NOMO-1 treated with DMSO at 0.1 percent for 48 hours (cell line): ENCODE data around the gene LRRC55.

Experiments used
- DNase-seq: peaks from one replicate; lab custom pipeline; 2025; ENCODE audit not compliant: unreplicated experiment; lab: John Stamatoyannopoulos, UW

The LRRC55 gene, protein sequence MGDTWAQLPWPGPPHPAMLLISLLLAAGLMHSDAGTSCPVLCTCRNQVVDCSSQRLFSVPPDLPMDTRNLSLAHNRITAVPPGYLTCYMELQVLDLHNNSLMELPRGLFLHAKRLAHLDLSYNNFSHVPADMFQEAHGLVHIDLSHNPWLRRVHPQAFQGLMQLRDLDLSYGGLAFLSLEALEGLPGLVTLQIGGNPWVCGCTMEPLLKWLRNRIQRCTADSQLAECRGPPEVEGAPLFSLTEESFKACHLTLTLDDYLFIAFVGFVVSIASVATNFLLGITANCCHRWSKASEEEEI

DNA sequence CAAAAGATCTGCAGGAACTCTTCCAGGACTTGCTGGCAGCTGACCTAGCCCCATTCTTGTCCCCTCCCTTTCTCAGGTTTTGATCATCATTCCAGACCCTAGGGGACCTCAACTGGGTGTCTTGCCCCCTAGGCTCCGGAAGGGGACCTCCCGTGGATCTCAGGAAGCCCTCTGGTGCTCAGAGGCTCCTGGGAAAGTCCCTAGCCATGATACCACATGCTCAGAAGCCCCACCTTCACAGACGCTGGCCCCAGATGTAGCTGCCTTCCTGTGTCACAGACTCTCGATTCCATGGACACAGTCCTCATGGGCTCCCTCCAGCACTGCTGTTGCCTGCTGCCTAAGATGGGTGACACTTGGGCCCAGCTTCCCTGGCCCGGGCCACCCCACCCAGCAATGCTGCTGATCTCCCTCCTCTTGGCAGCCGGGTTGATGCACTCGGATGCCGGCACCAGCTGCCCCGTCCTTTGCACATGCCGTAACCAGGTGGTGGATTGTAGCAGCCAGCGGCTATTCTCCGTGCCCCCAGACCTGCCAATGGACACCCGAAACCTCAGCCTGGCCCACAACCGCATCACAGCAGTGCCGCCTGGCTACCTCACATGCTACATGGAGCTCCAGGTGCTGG, at the start of gene LRRC55:
Gene LRRC55 (plus strand): TSS at position 276 of the 628 bp plus-strand sequence. CDS start 70 bp downstream, at position 346.
- DNase-seq, result no peak

DNA sequence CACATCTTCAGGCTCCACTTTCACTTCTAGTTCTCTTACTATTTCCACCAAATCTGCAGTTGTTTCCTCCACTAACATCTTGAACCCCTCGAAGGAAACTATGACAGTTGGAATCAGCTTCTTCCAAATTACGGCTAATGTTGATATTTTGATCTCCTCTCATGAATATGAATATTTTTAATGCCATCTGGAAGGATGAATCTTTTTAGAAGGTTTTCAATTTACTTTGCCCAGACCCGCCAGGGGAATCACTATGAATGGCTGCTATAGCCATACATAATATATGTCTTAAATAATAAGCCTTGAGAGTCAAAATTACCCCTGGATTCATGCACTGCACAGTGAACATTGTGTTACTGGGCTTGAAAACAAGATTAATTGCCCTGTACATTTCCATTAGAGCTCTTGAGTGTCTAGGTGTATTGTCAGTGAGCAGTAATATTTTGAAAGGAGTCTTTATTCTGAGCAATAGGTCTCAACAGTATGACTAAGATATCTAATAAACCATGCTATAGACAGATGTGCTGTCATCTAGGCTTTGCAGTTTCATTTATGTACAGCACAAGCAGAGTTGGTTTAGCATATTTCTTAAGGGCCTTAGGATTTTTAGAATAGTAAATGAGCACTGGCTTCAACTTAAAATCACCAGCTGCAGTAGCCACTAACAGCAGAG, 48.3 kb upstream of the LRRC55 start:
- no peak for DNase-seq

DNA sequence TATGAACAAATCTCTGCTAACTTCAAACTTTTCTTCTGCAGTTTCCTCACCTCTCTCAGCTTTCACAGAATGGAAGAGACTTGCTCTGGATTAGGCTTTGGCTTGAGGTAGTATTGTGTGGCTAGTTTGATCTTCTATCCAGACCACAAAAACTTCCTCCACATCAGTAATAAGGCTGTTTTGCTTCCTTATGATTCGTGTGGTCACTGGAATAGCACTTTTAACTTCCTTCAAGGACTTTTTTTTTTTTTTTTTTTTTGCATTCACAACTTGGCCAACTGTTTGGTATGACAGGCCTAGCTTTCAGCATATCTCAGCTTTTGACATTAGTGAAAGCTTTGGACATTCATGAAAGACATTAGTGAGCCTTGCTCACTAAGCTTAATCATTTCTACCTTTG, 47.5 kb upstream of the LRRC55 start:
- DNase-seq, result no peak

DNA sequence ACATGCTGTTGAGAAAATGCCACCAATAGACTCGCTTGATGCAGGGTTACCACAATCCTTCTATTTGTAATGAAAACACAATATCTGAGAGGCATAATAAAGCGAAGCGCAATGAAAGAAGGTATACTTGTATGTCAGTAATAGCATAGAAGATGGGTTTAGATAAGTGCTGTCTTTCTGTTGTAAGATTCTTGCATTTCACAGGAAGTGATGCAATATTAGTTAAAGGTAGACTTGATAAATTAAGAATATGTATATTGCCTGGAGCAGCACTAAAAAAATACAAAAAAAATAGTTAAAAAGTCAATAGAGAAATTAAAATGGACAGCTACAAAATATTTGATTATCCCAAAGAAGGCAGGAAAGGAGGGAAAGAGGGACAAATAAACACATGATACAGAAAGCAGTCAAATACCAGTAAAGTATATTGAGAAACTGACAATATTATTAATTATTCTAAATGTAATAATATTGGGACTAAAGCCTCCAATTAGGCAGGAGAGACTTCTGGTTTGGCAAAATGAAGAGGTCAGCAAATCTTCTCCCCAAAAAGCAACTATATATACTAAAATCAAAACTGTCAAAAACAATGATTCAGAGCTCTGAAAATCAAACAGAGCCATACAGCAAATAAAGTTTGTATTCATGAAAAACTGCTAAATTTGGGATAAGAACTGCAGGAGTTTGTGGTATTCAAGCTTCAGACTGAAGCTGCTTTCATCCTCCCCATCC, 46.6 kb upstream of the LRRC55 start:
- no peak for DNase-seq

DNA sequence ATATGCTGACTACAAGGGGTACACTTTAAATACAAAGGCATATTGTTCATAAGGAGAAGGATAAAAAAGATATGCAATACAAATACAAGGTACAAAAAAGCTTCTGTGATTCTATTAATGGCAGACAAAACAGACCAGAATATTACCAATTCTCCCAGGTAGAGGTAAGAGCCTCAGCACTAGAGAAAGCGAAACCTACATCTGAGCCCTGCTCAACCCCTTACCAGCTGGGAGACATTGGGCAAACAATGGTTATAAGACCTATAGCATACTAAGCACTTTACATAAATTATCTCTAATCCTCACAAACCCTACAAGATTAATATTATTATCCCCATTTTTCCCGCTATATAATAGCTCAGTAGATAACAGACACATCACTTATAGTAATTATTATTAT, 41.2 kb upstream of the LRRC55 start:
- DNase-seq, result no peak

DNA sequence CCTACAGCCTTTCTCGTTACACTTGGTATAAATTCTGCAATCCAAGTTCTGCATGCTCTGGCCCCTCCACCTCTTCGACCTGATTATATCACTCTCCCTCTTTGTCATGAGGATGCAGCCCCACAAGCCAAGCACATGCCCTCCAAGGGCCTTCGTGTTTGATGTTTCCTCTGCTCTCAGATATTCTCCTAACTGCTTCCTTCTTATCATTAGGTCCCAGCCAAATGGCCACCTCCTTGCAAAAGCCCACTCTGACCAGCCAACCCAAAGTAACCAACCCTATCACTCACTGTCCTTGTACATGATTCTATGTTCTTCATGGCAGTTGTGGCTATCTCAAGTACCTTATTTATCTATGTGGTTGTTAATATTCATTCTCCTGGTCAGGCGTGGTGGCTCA, 38.3 kb upstream of the LRRC55 start:
- no peak for DNase-seq

DNA sequence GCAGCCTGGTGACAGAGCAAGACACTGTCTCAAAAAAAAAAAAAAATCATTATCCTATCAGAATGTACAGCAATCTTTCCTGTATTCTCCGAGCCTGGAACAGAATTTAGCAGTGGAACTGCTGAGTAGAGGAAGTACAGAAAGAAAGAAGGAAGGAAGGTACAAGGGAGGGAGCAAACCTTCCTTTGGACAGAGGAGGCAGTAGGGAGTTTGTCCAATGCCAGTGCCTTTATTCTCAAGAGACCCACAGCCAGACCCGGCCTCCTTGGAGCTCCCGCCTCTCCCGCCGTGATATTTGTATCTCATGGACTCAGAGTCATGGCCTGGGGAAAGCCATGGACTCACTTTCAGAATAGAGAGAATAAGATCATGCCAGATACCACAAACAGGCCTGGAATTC, 37.7 kb upstream of the LRRC55 start:
- no peak for DNase-seq

DNA sequence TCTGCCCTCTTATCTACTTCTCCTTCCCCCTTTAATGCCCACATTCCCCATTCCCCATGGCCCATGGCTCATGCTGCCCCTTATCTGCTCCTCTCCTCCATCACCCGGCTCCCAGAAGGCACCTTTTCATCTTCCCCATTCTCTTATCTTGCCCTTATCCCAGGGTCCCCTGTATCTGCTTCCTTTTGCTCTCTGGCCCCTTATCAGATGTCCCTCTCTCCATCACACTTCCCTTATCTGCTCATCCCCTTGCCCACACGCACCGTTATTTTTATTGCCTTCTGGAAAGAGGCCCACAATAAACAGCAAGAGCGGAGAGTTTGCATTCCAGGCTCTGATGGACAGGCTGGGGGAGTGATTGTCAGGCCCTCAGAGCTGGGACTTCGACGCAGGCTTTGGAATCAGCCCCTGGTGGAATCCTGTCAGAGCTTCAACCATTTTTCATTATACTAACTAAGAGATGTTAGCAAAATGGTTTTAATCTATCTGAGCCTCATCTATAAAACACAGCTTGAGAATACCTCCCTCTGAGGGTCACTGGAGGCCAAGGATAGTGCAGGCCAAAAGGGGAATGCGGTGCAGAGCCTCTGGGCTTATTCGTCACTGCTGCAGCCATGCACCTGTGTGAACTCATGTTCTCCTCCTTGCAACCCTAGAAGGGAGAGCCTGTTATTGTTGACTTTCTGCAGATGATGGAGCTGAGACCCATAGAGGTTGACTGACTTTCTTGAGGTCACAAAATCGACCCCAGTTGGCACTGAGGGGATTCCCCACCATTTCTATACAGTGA, 37.0 kb upstream of the LRRC55 start:
- no peak for DNase-seq

DNA sequence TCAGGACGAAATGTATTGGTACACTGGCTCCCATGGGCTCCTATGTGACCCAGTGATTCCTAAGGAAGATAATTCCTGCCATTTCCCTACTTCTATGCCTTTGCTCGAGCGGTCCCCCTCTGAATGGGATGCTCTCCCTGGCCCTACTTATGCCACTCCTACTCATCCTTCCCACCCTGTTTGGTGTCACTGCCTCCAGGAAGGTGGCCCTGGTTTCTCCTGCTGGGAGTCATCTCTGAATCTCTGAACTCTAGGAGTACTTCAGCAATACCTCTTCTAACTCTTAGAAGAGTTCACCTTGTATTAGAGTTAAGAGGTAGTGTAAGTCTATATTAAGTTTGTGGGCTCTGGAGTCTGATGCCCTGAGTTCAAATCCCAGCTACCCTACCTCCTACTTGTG, 35.5 kb upstream of the LRRC55 start:
- DNase-seq, result no peak

DNA sequence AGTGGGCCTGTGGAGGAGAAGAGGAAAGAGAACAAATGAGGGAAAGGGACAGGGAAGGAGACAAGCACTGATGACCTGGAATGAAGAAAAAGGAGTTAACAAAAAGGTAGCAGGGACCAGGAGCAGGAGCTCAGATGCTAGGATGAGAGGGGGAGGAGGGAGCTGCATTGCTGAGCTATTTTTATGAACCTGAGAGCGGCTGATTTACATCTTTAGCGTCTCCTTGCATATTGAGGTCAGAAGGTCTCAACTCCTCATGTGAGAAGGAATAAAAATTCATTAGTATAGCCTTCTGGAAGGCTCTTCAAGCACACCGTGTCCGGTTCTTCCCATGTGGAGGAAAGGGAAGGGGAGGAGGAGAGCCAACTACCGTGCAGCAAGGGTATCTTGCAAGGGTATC, 33.1 kb upstream of the LRRC55 start:
- DNase-seq, result no peak

DNA sequence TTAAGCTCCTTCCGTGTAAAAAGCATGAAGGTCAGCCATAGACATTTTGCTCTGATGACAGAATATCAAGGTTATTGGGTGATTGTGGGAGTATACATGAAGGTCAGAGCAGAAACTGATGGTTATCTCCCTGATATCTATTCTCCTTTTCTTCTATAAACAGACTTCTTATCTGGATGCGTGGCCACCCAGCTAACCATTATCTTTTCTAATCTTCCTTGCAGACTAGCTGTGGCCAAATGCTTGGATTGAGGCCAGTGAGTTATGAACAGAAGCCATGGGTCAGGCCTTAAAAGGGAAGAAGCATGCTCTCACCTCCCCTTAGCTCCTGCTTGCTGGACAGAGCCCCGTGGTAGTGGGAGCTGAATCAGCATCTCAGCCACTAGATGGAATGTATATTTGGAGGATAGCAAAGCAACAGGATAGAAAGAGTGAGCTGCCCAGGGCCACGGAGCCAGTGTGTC, 31.3 kb upstream of the LRRC55 start:
- no peak for DNase-seq

DNA sequence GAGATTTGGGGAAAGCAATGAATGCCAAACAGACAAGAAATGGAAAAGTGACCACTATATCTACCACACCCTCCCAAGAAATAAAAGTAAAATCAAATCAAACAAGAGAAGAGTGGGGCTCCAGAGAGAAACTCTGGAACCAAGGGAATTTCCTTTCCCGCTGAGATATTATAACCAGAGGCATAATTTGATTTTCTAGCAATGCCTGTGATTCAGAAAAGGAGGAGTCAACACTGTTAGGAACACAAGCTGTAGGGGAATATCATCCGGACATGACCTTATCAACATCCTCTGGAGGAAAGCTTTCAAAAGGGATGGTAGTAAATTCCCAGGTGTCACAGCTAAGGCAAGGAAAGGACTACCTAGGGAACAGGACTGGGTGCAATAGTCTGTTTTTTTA, 29.6 kb upstream of the LRRC55 start:
- no peak for DNase-seq

DNA sequence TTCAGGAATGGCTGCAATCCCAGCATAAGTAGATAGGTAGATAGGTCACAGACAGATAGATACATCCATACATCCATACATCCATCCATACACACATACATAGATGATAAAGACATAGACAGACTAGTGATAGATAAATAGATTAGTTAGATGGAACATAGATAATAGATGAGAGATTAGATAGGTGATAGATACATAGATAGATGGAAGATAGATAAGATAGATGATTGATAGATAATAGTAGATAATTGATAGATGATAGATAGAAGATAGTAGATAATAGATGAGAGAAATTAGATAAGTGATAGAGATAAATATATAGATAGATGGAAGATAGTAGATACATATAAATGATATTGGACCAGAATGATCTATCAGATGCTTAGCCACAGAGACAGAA, 28.3 kb upstream of the LRRC55 start:
- DNase-seq, result no peak

DNA sequence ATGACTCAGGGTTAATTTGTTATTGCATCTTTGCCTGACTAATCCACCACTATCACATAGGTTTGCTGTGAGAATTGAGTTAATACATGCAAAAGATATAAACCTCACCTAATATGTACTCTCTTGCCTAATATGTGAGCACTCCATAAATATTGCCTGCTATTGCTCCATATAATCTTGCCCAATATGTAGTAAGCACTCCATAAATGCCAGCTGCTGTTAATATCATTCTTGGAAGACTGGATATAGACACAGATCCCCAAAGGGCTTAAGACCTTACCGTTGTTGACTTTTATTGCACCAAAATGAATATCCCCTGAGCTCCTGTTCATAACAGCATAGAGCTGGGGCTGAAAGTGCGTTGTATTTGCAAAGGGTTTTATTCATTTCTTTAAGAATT, 27.0 kb upstream of the LRRC55 start:
- peak; percentile 8 for DNase-seq

DNA sequence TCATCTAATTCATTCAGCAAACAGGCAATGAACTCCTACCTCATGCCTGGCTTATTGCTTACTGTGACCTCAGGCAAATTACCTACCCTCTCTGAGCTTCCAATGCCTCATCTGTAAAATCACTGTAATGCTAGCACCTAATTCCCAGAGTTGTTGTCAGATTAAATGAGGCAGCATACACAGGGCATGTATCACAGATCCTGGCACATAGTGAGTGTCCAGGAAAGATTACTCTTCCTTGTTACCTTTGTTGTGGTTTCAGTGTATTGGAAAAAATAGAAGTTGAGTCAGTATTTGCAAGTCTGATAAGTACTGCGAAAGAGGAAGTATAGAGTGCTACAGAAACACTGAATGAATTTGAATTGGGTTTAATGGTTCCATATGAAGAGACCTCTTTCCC, 26.4 kb upstream of the LRRC55 start:
- peak; percentile 80 for DNase-seq

DNA sequence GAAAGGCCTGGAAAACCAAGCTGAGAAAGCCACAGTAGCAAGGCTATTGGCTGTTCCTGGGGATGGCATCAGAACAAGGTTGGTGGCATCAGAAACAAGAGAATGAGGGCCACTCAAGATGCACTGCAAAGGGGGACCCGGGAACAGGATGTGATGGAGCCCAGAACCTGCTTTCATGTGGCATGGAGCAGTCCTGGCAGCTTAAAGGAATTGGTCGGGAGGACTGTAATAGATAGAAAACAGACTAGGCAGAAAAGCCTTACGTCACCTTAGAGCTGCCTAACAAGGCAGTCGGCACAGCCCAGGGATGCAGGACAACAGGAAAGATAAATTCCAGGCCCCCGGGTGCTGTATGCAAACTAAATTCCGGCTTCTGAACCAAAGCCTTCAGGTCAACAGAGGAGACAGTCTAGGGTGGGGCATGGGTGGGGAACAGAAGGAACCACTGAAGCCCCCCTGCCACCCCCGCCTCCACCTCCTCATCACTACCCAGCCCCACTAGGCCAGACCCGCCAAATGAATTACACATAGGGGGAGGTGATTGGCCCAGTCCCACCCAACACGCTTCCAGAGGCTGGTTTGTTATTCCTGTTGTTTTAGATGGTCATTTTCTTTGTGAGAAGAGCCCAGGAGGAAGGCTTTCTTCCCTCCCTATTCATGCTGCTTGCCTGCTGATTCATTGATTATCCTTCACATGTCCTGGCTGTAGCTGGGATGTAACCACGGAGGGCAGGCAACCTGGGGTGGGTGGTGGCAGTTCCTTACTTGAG, 25.7 kb upstream of the LRRC55 start:
- DNase-seq, result no peak

DNA sequence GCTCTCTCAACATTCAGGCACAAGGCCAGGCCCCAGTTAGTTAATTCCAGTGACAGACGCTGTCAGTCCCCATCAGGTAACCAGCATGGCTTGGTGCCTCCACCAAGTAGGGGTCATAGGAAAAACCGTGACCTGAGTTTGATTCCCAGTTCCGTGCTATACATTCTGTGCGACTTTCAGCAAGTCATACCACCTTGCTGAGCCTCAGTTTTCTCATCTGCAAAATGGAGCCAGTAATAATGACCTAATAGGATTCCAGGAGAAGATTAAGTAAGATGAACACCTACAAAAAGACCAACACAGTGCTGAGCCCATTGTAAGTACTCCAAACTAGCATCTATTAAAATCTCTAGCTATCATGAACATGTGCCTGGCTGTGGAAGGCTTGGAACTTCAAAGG, 24.8 kb upstream of the LRRC55 start:
- no peak for DNase-seq

DNA sequence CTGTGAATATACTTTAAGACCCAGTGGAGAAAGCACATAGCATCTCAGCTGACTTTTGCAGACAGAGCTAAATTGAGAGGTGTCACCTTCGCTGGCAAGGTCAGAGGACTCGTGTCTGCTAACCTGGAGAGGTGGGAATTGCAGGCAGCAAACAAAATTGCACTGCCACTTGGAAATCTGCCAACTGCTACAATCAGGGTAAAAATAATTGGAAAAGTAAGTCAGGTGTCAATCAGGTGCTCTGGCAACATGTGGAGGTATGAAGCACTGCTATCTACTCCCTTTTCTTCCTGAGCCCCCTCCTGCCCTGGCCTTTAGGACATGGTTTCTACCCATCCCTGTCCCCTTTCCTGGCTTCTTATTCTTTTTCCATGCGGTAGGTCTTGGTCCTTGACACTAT, 24.1 kb upstream of the LRRC55 start:
- DNase-seq, result no peak

DNA sequence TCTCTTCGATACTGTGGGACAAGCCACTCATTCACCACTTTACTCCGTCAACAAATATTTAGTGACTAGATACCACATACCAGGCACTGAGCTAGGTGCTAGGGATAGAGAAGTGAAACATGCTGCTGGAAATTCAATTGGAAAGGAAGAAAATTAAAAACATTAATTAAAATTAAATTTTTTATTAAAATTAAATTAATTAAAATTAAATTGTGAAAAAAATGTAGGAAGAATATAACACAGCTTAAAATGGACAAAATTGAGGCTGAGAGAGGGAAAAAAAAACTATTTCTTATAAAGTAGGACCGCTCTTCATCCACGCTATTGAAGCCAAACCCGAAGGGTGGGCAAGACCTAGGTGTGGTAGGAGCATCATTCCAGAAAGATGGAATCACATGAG, 23.6 kb upstream of the LRRC55 start:
- DNase-seq, result no peak

DNA sequence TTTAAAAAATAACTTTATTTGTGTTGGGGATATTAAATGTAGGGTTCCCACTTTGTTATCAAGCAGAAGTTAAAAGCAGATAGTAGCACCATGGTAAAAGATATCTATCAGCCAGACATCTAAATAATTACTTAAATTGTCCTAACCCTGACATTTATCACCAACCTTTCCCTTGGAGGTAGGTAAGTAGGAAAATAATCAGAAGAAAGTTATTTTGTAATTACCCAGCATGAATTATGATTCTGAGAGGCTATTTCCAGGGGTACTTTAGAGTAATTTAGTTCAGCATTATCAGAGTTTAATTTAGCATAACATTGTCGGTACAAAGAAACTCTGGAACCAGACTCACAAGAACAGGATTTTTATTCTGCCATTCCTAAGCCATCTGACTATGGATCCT, 23.2 kb upstream of the LRRC55 start:
- no peak for DNase-seq
